Caco-2 (cell line): ENCODE results near the gene ZDHHC14. TPM values are rescaled to one million over a fixed set of nuclear protein-coding genes. Genes with fewer than 3 reads are reported as not detected.

Experiments used
- BruUV-seq: library from RNA; stranded (reverse); fragments of 400-500 nt; replicated peaks from 2 replicates; lab custom pipeline; 2021; lab: Mats Ljungman, UMichigan
- CTCF ChIA-PET: fragments of 300-600 bp; sonication (Branson Sonifier 250); formaldehyde crosslinking; loops from one replicate; lab custom pipeline; 2022; ENCODE audit warnings: antibody characterized with exemption; lab: Charles Lee
- POLR2A ChIA-PET: fragments of 300-600 bp; sonication (Branson Sonifier 250); formaldehyde crosslinking; loops from one replicate; lab custom pipeline; 2022; ENCODE audit warnings: antibody characterized with exemption; lab: Charles Lee
- DNase-seq, 2 experiments: peaks; one replicate each; pipeline versions ENCODE4 v3.0.0 to v3.0.0-alpha.2; 2020 to 2022
- H3K27me3 ChIP-seq: replicated peaks from 2 replicates; pipeline ENCODE4 v1.6.0; 2011; ENCODE audit warnings: low read length; ENCODE audit not compliant: control insufficient read depth, insufficient read depth
- H3K36me3 ChIP-seq: 2 replicates; pipeline ENCODE4 v1.5.1; 2011; ENCODE audit warnings: low read length; ENCODE audit not compliant: control insufficient read depth, insufficient read depth
- H3K4me1 ChIP-seq: fragments of 250-450 bp; sonication (Bioruptor Pico); 2 replicates; pipeline ENCODE4 v1.5.1; 2020; ENCODE audit warnings: mild to moderate bottlenecking
- H3K4me3 ChIP-seq: 2 replicates; pipeline ENCODE4 v1.5.1; 2011; ENCODE audit warnings: low read depth, mild to moderate bottlenecking, control low read depth, low read length
- H3K9me3 ChIP-seq: fragments of 250-450 bp; sonication (Bioruptor Pico); 2 replicates; pipeline ENCODE4 v1.5.1; 2020; ENCODE audit warnings: mild to moderate bottlenecking, moderate library complexity
- H3K27ac Mint-ChIP-seq: one replicate; pipeline ENCODE4 v1.8.0; 2022; ENCODE audit warnings: mixed read lengths; ENCODE audit not compliant: unreplicated experiment
- H3K27me3 Mint-ChIP-seq: one replicate; pipeline ENCODE4 v1.8.0; 2022; ENCODE audit warnings: mixed read lengths; ENCODE audit not compliant: insufficient read depth, unreplicated experiment
- H3K36me3 Mint-ChIP-seq: one replicate; pipeline ENCODE4 v1.8.0; 2022; ENCODE audit warnings: mild to moderate bottlenecking, mixed read lengths; ENCODE audit not compliant: insufficient read depth, unreplicated experiment
- H3K4me1 Mint-ChIP-seq: one replicate; pipeline ENCODE4 v1.8.0; 2022; ENCODE audit warnings: low read depth, mixed read lengths; ENCODE audit not compliant: unreplicated experiment
- H3K4me3 Mint-ChIP-seq: one replicate; pipeline ENCODE4 v1.8.0; 2022; ENCODE audit warnings: mild to moderate bottlenecking, moderate library complexity, mixed read lengths; ENCODE audit not compliant: unreplicated experiment
- H3K9me3 Mint-ChIP-seq: one replicate; pipeline ENCODE4 v1.8.0; 2022; ENCODE audit warnings: mixed read lengths; ENCODE audit not compliant: unreplicated experiment
- CTCF ChIP-seq, 2 experiments: fragments of 200-600 bp in 1 of 2; IDR thresholded peaks; 1 replicate in 1 of 2; 2 replicates in 1 of 2; pipeline versions ENCODE4 v1.5.1 to v1.8.0; 2011 to 2022; ENCODE audit warnings: antibody characterized with exemption in 1 of 2, control low read depth in 1 of 2, inconsistent platforms in 1 of 2, low read depth in 1 of 2, low read length in 1 of 2, mild to moderate bottlenecking in 1 of 2, moderate library complexity in 1 of 2; ENCODE audit not compliant: insufficient read depth in 1 of 2, severe bottlenecking in 1 of 2, unreplicated experiment in 1 of 2
- intact Hi-C: fragments of 100-400 bp; cut with micrococcal nuclease; formaldehyde crosslinking; loops from one replicate; pipeline ENCODE4 v1.10.0; 2022; ENCODE audit not compliant: unreplicated experiment
- total RNA-seq: library from RNA; stranded (reverse); gene quantifications from 2 replicates; pipeline ENCODE4 v1.2.3, GENCODE V29; 2022

Gene ZDHHC14
- total RNA-seq, 1 experiment from 2014 or later, result 22.1 TPM

- H3K36me3 ChIP-seq, result no peaks in the 10 kb centered on the region
- 0 out of 2 replicates have a peak, but pooled peaks cover 2% of the 10 kb centered on the region for H3K9me3 ChIP-seq
- H3K27me3 ChIP-seq, result no peaks in the 10 kb centered on the region
- intact Hi-C loops, result no loop called here
- DNase-seq, result no peak
- peaks cover 9% of the 10 kb centered on the region for H3K9me3 Mint-ChIP-seq
- no peak overlapping the region for H3K4me3 Mint-ChIP-seq
- no peak overlapping the region for H3K4me3 ChIP-seq
- no peak for TF ChIP-seq CTCF (IDR thresholded peaks at IDR 0.05; ENCODE audit: insufficient read depth in 1 of 2, low read depth in 1 of 2, low read length in 1 of 2, severe bottlenecking in 1 of 2, unreplicated experiment in 1 of 2)
- peaks cover 16% of the 10 kb centered on the region for H3K36me3 Mint-ChIP-seq
- peaks cover 13% of the 10 kb centered on the region for H3K4me1 ChIP-seq
- no peak overlapping the region for H3K27ac Mint-ChIP-seq
- POLR2A ChIA-PET, result interaction anchor here (0.7 to 1.0 kb wide), 2 partner anchors 11 to 12 kb away, joined by 3 to 5 read pairs; no protein-coding TSS in a partner anchor
- no TSS peak for BruUV-seq
- no peaks in the 10 kb centered on the region for H3K27me3 Mint-ChIP-seq
- CTCF ChIA-PET, result no interaction called here
- H3K4me1 Mint-ChIP-seq, result peaks cover 24% of the 10 kb centered on the region
These were observed 138.5 kb downstream of the ZDHHC14 start for GRCh38 chr6:157519255-157520116.

- no peak for DNase-seq
- Histone ChIP-seq H3K27me3 (no peaks in the 10 kb centered on the region), H3K36me3 (no peaks in the 10 kb centered on the region), H3K4me3 (no peak overlapping the region), H3K9me3 (0 out of 2 replicates have a peak, but pooled peaks cover 5% of the 10 kb centered on the region), H3K4me1 (peaks cover 13% of the 10 kb centered on the region)
- POLR2A ChIA-PET, result no interaction called here
- TF ChIP-seq CTCF (IDR thresholded peaks at IDR 0.05; ENCODE audit: insufficient read depth in 1 of 2, low read depth in 1 of 2, low read length in 1 of 2, severe bottlenecking in 1 of 2, unreplicated experiment in 1 of 2), result no peak
- peaks cover 21% of the 10 kb centered on the region for H3K4me1 Mint-ChIP-seq
- peaks cover 9% of the 10 kb centered on the region for H3K9me3 Mint-ChIP-seq
- no peak overlapping the region for H3K27ac Mint-ChIP-seq
- intact Hi-C loops, result no loop called here
- H3K27me3 Mint-ChIP-seq, result no peaks in the 10 kb centered on the region
- H3K4me3 Mint-ChIP-seq, result no peak overlapping the region
- peaks cover 14% of the 10 kb centered on the region for H3K36me3 Mint-ChIP-seq
- BruUV-seq, result no TSS peak
- CTCF ChIA-PET, result no interaction called here
These were observed 139.1 kb downstream of the ZDHHC14 start for GRCh38 chr6:157520117-157520406.

- POLR2A ChIA-PET, result interaction anchor here (0.6 kb wide), 1 partner anchor 593 kb away, joined by 3 read pairs; no protein-coding TSS in a partner anchor
- peaks cover 13% of the 10 kb centered on the region for H3K4me1 ChIP-seq
- no peaks in the 10 kb centered on the region for H3K27me3 ChIP-seq
- H3K36me3 ChIP-seq, result no peaks in the 10 kb centered on the region
- Mint-ChIP-seq H3K27ac (no peak overlapping the region), H3K4me1 (peaks cover 14% of the 10 kb centered on the region), H3K9me3 (peaks cover 9% of the 10 kb centered on the region), H3K36me3 (peaks cover 7% of the 10 kb centered on the region), H3K27me3 (no peaks in the 10 kb centered on the region), H3K4me3 (no peak overlapping the region)
- DNase-seq, result no peak
- intact Hi-C loops, result no loop called here
- 0 out of 2 replicates have a peak, but pooled peaks cover 5% of the 10 kb centered on the region for H3K9me3 ChIP-seq
- no peak for TF ChIP-seq CTCF (IDR thresholded peaks at IDR 0.05; ENCODE audit: insufficient read depth in 1 of 2, low read depth in 1 of 2, low read length in 1 of 2, severe bottlenecking in 1 of 2, unreplicated experiment in 1 of 2)
- CTCF ChIA-PET, result no interaction called here
- H3K4me3 ChIP-seq, result no peak overlapping the region
- BruUV-seq, result no TSS peak
These were observed 139.8 kb downstream of the ZDHHC14 start for GRCh38 chr6:157520596-157521361.
